MM.1S (cell line): ENCODE measurements around the gene GUCY1A2.

Experiments
- CTCF ChIP-seq: fragments of 300-600 bp; sonication (generic); IDR thresholded peaks from 2 replicates; pipeline ENCODE4 v1.5.1; 2016; ENCODE audit warnings: antibody characterized with exemption, low read length, mixed read lengths
- EZH2 ChIP-seq: fragments of 300-600 bp; sonication (generic); optimal IDR thresholded peaks from 2 replicates; pipeline ENCODE3; 2017; ENCODE audit warnings: low read depth, mild to moderate bottlenecking, antibody characterized with exemption, low read length, mixed read lengths

GRCh38 chr11:106691807-106692365, 326.4 kb downstream of the GUCY1A2 start:
- TF ChIP-seq CTCF, result no peak
- no peak for TF ChIP-seq EZH2
